Neuron (in vitro differentiated cells): ENCODE results near the gene SELENOH.

Source experiments
- H2AFZ ChIP-seq: one replicate; pipeline ENCODE4 v1.6.1; 2013; ENCODE audit warnings: low read depth, mild to moderate bottlenecking, inconsistent platforms, low read length, moderate library complexity
- H3K27me3 ChIP-seq: one replicate; pipeline ENCODE4 v1.6.1; 2013; ENCODE audit warnings: low read length; ENCODE audit not compliant: insufficient read depth
- H3K36me3 ChIP-seq: one replicate; pipeline ENCODE4 v1.6.1; 2013; ENCODE audit warnings: low read length; ENCODE audit not compliant: insufficient read depth
- H3K4me1 ChIP-seq: one replicate; pipeline ENCODE4 v1.6.1; 2013; ENCODE audit warnings: low read length; ENCODE audit not compliant: insufficient read depth
- H3K4me3 ChIP-seq: 2 replicates; pipeline ENCODE4 v1.5.1; 2013; ENCODE audit warnings: mild to moderate bottlenecking, low read length, moderate library complexity
- H3K9me3 ChIP-seq: one replicate; pipeline ENCODE4 v1.6.1; 2013; ENCODE audit warnings: low read length

The SELENOH gene

DNA sequence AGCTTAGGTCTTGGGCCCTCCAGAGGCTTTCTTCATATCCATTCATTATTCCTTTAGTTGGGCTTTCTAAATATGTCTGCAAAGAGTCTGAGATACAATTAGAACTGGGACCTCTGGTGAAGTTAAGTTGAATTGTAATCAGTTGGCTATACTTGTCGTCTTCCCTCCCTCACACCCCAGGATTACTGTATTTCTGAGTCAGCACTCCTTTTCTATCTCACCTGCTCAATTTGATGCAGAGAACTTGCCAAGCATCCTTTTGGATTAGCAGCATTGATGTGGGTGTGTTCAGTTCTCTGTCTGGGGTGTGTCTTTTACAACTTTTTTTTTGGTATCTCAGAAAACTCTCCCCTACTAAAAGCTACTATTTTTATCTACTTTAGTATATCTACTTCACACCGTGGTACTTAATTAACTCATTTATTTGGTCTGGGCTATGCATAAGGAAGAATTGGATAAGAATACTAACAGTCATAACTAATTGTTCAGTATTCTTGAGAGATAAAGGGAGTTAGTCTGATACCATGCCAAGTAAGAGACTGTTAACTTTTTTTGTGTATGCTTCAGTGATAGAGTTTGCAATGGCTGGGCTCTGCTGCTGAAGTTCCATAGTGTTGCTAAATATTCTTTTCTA, 35.4 kb downstream of the SELENOH start:
- Histone ChIP-seq H3K36me3 (peaks cover 9% of the 10 kb centered on the region), H3K4me1 (peaks cover 49% of the 10 kb centered on the region), H2AFZ (no peak overlapping the region), H3K27me3 (no peaks in the 10 kb centered on the region), H3K4me3 (no peak overlapping the region), H3K9me3 (no peaks in the 10 kb centered on the region)

DNA sequence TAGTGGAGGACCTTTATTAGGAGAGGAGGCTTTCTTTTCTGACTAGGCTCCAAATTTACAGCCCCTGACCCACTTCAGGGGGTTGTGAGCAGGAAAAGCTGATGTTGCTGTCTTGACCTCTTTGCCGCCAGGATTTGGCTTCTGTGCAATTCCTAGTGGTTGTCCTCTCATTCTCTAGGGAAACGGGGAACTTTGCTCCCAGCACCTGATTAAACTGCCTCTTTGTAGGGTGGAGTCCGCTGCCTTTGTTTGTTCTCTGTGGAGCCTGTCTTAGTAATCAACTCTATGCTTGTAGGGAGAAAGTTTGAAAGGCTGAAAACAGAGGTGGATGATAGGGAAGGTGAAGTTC, 36.7 kb downstream of the SELENOH start:
- Histone ChIP-seq H3K4me1 (peaks cover 49% of the 10 kb centered on the region), H3K36me3 (peaks cover 9% of the 10 kb centered on the region), H2AFZ (no peak overlapping the region), H3K27me3 (no peaks in the 10 kb centered on the region), H3K4me3 (peak overlapping the region; percentile 40), H3K9me3 (no peaks in the 10 kb centered on the region)

DNA sequence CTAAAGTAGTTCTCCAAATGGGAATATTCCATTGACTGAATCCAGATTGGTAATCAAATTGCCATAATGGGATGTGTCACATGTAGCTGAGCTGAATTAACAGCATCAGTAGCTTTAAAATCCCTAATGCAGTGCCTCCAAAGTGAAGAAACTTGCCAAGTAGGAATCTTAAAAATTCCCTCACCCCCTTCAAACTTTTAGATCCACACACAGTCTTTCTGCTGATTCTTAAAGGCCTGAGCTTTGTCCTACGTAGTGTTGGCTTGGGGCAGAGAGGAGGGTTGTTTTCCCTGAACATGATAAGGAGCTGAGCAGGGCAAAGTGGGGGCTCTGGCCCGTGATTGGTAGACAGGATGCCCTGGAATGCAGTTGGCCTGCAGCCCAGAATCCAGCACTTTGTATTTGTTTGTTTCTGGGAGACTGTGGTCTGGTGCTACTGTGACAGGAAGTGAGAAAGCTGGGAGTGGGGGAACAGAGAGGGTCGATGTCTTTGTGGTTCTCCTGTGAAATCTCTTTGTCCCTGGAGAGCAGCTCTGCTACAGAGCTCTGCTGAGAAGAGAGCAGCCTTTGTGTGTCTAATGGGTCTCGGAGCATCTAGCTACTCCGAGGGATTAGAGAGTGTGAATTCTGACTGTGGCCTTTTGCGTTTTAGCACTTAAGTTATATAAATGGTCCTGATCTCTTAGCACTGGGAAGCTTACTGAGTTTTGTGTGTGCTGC, 37.2 kb downstream of the SELENOH start:
- Histone ChIP-seq H3K27me3 (no peaks in the 10 kb centered on the region), H2AFZ (no peak overlapping the region), H3K36me3 (peaks cover 6% of the 10 kb centered on the region), H3K9me3 (no peaks in the 10 kb centered on the region), H3K4me3 (peak overlapping the region; percentile 40), H3K4me1 (peaks cover 49% of the 10 kb centered on the region)

DNA sequence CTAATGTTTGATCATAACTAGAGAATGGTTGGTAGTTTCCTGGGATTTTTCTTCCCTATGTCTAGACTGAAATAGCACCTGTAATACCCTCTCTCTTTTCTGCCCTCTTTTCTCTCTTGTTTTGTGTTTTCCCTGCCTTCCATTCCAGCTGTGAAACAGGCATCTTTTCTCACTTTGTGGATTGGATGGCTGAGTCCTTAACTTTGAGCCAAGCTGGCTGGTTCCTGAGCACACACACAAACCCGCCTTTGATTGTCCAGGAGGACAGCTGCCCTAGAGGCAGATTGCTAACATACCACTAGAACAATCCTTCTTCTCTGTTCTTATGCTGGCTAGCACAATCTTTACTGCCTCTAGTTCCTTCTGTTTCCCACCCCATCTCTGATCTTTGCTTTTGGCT, 38.0 kb downstream of the SELENOH start:
- peaks cover 49% of the 10 kb centered on the region for H3K4me1 ChIP-seq
- no peaks in the 10 kb centered on the region for H3K27me3 ChIP-seq
- H3K4me3 ChIP-seq, result peak overlapping the region; percentile 40
- no peaks in the 10 kb centered on the region for H3K9me3 ChIP-seq
- peaks cover 6% of the 10 kb centered on the region for H3K36me3 ChIP-seq
- H2AFZ ChIP-seq, result no peak overlapping the region

DNA sequence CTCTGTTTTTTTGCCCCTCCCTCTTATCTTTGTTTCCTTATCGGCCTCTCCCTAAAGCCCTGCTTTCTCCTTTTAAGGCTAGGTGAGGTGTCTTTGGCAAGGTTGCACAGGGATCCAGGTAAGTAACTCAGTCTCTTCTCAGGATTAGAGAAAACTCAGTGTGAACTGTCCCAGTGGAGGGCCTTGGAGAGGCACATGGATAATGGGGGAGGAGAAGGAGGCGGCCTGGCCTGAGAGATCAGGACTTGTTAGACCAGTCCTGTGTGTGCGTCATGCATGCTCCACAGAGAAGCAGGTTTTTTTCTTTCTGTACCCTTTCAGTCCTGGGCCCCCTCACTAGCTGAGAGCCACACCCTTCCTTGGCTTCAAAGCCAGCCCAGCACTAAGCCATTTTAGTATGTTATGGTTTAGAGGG, 40.2 kb downstream of the SELENOH start:
- Histone ChIP-seq H3K4me3 (no peak overlapping the region), H3K4me1 (peaks cover 33% of the 10 kb centered on the region), H3K9me3 (no peaks in the 10 kb centered on the region), H2AFZ (no peak overlapping the region), H3K27me3 (no peaks in the 10 kb centered on the region), H3K36me3 (peaks cover 9% of the 10 kb centered on the region)

DNA sequence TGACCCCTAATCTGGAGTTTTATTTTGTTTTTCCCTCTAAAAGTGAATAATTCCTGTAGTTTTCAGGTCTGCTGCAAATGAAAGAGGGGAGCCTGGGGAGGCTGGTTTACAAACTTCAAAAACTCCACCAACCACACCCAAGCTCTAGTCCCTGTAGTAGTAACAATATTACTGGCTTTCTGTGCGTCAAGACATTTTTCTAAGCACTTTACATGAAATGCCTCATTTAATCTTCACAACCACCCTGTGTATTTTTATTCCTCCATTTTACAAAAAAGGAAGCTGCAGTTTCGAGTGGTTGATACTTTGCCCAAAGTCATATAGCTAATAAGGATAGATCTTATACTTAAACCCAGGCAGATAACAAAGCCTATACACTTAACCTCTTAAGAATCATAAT, 43.8 kb downstream of the SELENOH start:
- H3K9me3 ChIP-seq, result no peaks in the 10 kb centered on the region
- H3K27me3 ChIP-seq, result no peaks in the 10 kb centered on the region
- peaks cover 9% of the 10 kb centered on the region for H3K36me3 ChIP-seq
- H3K4me3 ChIP-seq, result no peak overlapping the region
- H2AFZ ChIP-seq, result no peak overlapping the region
- H3K4me1 ChIP-seq, result peaks cover 15% of the 10 kb centered on the region

DNA sequence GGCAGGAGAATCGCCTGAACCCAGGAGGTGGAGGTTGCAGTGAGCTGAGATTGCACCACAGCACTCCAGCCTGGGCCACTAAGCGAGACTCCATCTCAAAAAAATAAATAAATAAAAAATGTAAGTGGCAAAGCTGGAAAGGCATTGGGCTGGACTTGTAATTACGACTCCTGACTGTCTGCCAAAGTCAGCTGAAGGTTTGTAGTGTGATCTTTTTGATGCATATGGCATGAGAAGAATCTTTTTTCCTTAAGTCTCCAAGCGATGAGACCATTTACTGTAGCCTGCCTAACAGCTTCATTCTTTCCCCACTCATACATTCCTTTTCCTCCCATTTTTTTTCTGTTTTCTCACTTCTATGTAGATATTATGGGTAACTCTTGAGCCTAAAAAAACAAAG, 45.1 kb downstream of the SELENOH start:
- no peak overlapping the region for H2AFZ ChIP-seq
- H3K27me3 ChIP-seq, result no peaks in the 10 kb centered on the region
- H3K9me3 ChIP-seq, result no peaks in the 10 kb centered on the region
- H3K36me3 ChIP-seq, result peaks cover 14% of the 10 kb centered on the region
- H3K4me3 ChIP-seq, result no peak overlapping the region
- peaks cover 15% of the 10 kb centered on the region for H3K4me1 ChIP-seq

DNA sequence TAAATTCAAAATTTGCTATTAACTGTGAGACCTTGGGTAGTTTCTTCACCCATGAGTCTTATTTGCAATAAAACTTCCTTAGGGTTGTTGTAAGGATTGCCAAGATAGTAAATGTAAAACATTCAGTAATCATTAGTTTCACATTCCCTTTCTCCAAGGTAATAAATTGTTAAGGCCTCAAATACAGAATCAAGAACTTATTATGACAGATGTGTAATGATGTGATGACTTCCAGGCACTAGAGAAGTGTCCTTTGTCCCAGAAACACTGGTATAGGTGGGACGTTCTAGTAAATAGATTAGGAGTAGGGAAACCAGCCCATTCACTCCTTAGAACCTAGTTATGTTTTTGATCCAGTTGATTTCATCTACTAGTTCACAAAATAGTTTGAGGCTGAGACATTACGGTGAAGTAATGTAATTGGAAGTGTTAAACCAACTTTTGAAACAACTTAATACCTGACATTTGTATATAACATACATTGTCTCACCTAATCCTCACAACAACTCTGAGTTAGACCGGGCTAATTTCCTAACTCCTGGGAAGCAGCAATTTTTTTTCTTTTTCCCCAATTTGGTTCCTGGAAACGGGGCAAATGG, 45.8 kb downstream of the SELENOH start:
- Histone ChIP-seq H3K9me3 (no peaks in the 10 kb centered on the region), H3K36me3 (peaks cover 17% of the 10 kb centered on the region), H2AFZ (no peak overlapping the region), H3K27me3 (no peaks in the 10 kb centered on the region), H3K4me3 (no peak overlapping the region), H3K4me1 (peaks cover 15% of the 10 kb centered on the region)

DNA sequence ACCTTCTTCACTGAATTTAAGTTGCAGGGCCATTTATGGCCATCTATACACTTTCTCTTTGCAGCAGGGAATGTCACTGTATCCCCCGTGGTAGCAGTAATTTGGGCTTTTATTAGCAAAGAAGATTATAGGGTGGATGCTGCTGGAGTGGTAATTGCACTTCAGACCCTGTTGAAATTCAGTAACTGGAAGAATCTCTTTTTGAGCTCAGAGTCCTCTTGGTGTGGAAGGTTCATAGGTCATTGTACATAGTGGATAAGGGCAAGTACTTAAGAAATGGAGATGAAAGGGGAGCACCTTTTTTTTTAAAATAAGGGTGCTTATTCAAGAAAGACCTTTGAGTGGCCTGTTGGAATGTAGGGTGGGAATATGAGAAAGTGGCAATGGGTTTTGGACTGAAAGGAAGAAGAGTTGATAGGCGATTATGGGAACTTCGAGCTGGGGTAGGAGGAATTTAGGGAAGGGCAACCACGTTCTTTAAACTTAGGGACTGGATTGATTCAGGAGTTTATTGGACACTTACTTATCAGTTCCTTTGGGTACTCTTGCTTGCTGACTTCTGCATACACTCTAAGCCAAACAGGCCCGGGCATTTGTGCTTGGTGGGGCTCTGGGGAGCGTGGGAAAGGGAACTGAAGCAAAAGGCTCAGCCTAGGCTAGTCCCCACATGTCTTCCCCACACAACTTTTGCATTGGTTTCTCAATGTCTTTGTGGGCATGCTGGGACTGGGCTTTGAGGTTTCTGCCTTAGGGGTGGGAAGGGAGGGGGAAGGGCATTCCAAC, 46.8 kb downstream of the SELENOH start:
- H3K4me1 ChIP-seq, result peaks cover 15% of the 10 kb centered on the region
- H3K36me3 ChIP-seq, result peaks cover 25% of the 10 kb centered on the region
- no peak overlapping the region for H2AFZ ChIP-seq
- no peak overlapping the region for H3K4me3 ChIP-seq
- H3K9me3 ChIP-seq, result no peaks in the 10 kb centered on the region
- no peaks in the 10 kb centered on the region for H3K27me3 ChIP-seq

DNA sequence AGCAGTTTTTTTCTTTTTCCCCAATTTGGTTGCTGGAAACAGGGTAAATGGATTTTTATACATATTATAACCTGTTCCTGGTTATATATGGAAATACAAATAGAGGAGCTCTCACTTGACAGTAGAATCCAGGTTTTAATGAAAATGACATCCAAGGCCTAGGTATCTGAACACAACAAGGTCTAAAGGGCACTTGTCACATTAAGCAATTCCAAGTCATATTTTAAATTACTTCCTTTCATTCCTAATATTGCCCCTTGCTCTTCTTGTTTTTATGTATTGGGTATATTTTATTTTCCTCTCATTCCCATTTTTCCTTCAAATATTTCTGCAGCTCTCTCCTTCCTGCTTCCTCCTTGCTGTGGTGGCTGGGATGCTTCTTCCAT, 47.4 kb downstream of the SELENOH start:
- Histone ChIP-seq H2AFZ (no peak overlapping the region), H3K9me3 (no peaks in the 10 kb centered on the region), H3K4me1 (peaks cover 15% of the 10 kb centered on the region), H3K27me3 (no peaks in the 10 kb centered on the region), H3K4me3 (no peak overlapping the region), H3K36me3 (peaks cover 29% of the 10 kb centered on the region)

DNA sequence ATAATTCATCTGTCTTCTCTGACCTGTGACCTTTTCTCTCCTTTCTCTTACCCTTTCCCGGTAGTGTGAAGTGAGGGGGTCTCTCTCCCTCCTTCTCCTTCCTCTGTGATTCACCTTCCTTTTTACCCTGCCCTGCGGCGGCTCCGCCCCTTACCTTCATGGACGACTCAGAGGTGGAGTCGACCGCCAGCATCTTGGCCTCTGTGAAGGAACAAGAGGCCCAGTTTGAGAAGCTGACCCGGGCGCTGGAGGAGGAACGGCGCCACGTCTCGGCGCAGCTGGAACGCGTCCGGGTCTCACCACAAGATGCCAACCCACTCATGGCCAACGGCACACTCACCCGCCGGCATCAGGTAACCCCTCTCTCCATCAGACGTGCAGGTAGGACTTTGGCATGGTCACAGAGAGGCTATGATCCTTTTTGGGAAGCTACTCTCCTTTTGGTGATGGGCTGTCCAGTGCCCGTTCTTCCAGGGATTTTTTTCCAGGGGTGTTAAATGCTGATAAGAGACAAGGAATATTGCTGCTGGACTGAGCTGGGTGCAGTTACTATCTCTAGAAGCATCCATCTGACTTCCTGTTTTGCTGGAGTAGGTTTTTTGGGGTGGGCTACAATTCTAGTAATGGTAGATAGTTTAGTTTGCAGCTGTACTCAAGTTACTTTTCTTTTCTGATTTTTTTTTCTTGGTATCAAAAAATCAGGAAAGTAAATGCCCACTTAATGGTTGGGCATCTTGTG, 50.2 kb downstream of the SELENOH start:
- Histone ChIP-seq H3K27me3 (no peaks in the 10 kb centered on the region), H3K36me3 (peaks cover 51% of the 10 kb centered on the region), H3K4me1 (peaks cover 15% of the 10 kb centered on the region), H2AFZ (no peak overlapping the region), H3K4me3 (no peak overlapping the region), H3K9me3 (no peaks in the 10 kb centered on the region)

DNA sequence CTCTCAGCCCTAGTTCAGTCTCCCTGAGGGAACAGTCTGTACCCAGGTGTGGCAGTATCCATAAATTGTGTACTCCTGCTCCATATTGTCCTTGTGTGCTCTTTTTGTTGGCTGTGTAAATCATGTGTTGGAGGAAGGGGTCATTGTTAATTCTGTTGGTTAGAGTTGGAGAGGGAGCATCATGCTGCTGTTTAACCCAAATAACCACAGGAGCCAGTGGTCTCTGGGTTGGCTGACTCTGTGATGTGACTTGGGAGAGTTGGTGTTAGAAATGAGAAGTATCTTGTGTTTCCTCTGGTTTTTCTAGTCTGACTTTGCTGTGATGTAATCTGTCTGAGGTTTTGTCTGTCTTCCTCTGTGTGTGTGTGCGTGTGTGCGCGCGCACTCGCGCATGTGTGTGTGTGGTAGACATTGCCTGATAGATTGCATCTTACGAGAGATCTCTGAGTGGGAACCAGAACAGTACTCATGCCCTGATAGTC, 50.8 kb downstream of the SELENOH start:
- Histone ChIP-seq H3K36me3 (peaks cover 56% of the 10 kb centered on the region), H2AFZ (no peak overlapping the region)

More for the DNA sequence above, 50.8 kb downstream of the SELENOH start:
- H3K27me3 ChIP-seq, result no peaks in the 10 kb centered on the region
- peaks cover 15% of the 10 kb centered on the region for H3K4me1 ChIP-seq
- no peak overlapping the region for H3K4me3 ChIP-seq
- no peaks in the 10 kb centered on the region for H3K9me3 ChIP-seq
